ENCODE data around the gene ZFP37. TPM values are rescaled to one million over a fixed set of nuclear protein-coding genes. Genes with fewer than 3 reads are reported as not detected.

Gene ZFP37
- total RNA-seq, 2 experiments from 2014 or later = 0.45 to 0.52 TPM

DNA sequence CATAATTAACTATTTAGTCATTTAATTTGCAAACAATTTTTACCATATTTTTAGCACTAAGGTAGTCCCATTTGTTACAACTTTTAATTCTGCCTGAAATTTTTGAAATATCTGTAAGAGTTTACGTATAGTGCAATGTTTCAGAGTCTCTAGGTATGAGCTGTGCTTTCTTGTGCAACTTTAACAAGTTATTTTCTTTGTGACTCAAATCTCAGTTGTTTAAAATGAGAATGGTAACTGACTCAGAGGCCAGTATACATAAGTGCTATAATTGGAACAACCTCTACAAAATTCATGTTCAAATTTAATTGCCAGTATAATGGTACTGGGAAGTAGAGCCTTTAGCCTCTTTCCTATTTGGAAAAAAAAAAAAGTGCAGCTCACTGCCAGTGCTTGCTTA, 30.3 kb downstream of the ZFP37 start:
- Mint-ChIP-seq H3K27me3 (no peaks in the 10 kb centered on the region), H3K36me3 (ENCODE audit: low read depth) (no peaks in the 10 kb centered on the region), H3K27ac (no peak overlapping the region), H3K4me3 (no peak overlapping the region), H3K9me3 (peaks cover 33% of the 10 kb centered on the region), H3K4me1 (no peaks in the 10 kb centered on the region)
- DNase-seq = no peak
- ChIA-PET POLR2A (no interaction called here), CTCF (no interaction called here)

DNA sequence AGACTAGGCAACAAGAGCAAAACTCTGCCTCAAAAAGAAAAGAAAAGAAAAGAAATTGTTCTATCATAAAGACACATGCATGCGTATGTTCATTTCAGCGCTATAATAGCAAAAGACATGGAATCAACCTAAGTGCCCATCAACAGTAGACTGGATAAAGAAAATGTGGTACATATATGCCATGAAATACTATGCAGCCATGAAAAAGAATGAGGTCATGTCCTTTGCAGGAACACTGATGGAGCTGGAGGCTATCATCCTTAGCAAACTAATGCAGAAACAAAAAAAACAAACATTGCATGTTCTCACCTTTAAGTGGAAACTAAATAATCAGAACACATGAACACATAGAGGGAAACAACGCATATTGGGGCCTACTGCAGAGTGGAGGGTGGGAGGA, 38.3 kb downstream of the ZFP37 start:
- H3K36me3 Mint-ChIP-seq (ENCODE audit: low read depth) = no peaks in the 10 kb centered on the region
- CTCF ChIA-PET = interaction anchor here (1.0 kb wide), 1 partner anchor 20 kb away, joined by 3 read pairs; no protein-coding TSS in a partner anchor

GRCh38 chr9:113012492-113012891, 44.0 kb downstream of the ZFP37 start:
- Mint-ChIP-seq H3K4me3 (no peak overlapping the region), H3K4me1 (peaks cover 4% of the 10 kb centered on the region), H3K36me3 (ENCODE audit: low read depth) (peaks cover 5% of the 10 kb centered on the region), H3K27ac (no peak overlapping the region), H3K27me3 (peaks cover 8% of the 10 kb centered on the region), H3K9me3 (peaks cover 35% of the 10 kb centered on the region)
- POLR2A ChIA-PET = interaction anchor here (0.6 kb wide), 1 partner anchor 611 kb away, joined by 4 read pairs; no protein-coding TSS in a partner anchor
- DNase-seq = no peak
- CTCF ChIA-PET = interaction anchor here (1.3 kb wide), 1 partner anchor 21 kb away, joined by 3 read pairs; no protein-coding TSS in a partner anchor

More for the DNA sequence above, 38.3 kb downstream of the ZFP37 start:
- Mint-ChIP-seq H3K4me1 (no peaks in the 10 kb centered on the region), H3K9me3 (peaks cover 47% of the 10 kb centered on the region), H3K4me3 (no peak overlapping the region), H3K27me3 (peaks cover 4% of the 10 kb centered on the region), H3K27ac (no peak overlapping the region)
- POLR2A ChIA-PET = no interaction called here
- DNase-seq = no peak

DNA sequence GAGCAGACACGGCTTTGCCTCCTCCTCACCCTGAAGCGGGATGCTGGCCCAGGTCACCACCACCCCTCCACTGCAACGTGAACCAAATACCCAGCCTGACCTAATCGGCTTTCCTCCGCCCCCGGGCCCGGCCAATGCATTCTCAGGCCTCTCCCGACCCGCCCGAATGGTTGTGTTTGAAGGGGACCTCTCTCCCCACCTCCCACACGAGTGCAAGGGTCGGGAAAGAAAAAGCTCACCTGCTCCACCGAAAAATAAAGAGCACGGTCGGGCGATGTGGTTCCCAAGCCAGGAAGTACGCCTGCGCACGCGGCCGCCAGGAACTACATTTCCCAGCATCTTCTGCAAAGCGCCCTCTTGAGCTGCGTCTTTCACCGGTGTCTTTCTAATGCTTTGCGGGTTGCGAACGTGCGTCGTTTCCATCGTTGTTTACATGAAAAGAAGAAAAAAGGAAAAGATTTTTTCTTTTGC, 44.6 kb downstream of the ZFP37 start, which contains the start of gene ZNF883:
TSS of gene ZNF883 (minus strand) at position 282 of the 471 bp plus-strand sequence.
- peak; percentile 20 for DNase-seq
- Mint-ChIP-seq H3K4me3 (peak within 1 kb of the TSS; percentile 47), H3K27me3 (peaks cover 8% of the 10 kb centered on the region), H3K27ac (peak within 1 kb of the TSS; percentile 64), H3K4me1 (peaks cover 4% of the 10 kb centered on the region), H3K9me3 (peaks cover 33% of the 10 kb centered on the region), H3K36me3 (ENCODE audit: low read depth) (peaks cover 5% of the 10 kb centered on the region)
- POLR2A ChIA-PET = no interaction called here
- CTCF ChIA-PET = interaction anchor here (1.3 kb wide), 1 partner anchor 20 kb away, joined by 3 read pairs; no protein-coding TSS in a partner anchor

- CTCF ChIA-PET = no interaction called here
- Mint-ChIP-seq H3K27ac (no peak overlapping the region), H3K4me1 (no peaks in the 10 kb centered on the region), H3K27me3 (no peaks in the 10 kb centered on the region), H3K4me3 (no peak overlapping the region), H3K36me3 (ENCODE audit: low read depth) (peaks cover 3% of the 10 kb centered on the region), H3K9me3 (peaks cover 37% of the 10 kb centered on the region)
- DNase-seq = no peak
- POLR2A ChIA-PET = no interaction called here
These were observed 50.7 kb downstream of the ZFP37 start for GRCh38 chr9:113005777-113006176.

- CTCF ChIA-PET = no interaction called here
- no peak for DNase-seq
- H3K27ac Mint-ChIP-seq = no peak overlapping the region
- no peak overlapping the region for H3K4me3 Mint-ChIP-seq
- peaks cover 54% of the 10 kb centered on the region for H3K9me3 Mint-ChIP-seq
- no peaks in the 10 kb centered on the region for H3K4me1 Mint-ChIP-seq
- no peaks in the 10 kb centered on the region for H3K27me3 Mint-ChIP-seq
- peaks cover 11% of the 10 kb centered on the region for H3K36me3 Mint-ChIP-seq (ENCODE audit: low read depth)
- POLR2A ChIA-PET = no interaction called here
These were observed 59.1 kb downstream of the ZFP37 start for GRCh38 chr9:112997236-112997941.

Other genes starting within 250 kb of the ZFP37 start
- not detected for gene SLC46A2, start 165.8 kb downstream of the ZFP37 start, total RNA-seq
- under 1 TPM; 0.35 to 0.42 TPM for gene ZNF883, start 44.5 kb downstream of the ZFP37 start, total RNA-seq
- gene SLC31A2, start 94.3 kb upstream of the ZFP37 start, total RNA-seq = 1 to 10 TPM; 2.5 to 3.0 TPM
- gene FKBP15, start 164.6 kb upstream of the ZFP37 start, total RNA-seq = 10 to 100 TPM; 33.6 to 39.3 TPM
- 10 to 100 TPM in 1 of 2 experiments, 1 to 10 TPM in 1; 9.2 to 10.4 TPM for gene SLC31A1, start 164.8 kb upstream of the ZFP37 start, total RNA-seq
- 10 to 100 TPM; 28.8 to 31.0 TPM for gene CDC26, start 218.8 kb upstream of the ZFP37 start, total RNA-seq
- gene PRPF4, start 218.9 kb upstream of the ZFP37 start, total RNA-seq = 10 to 100 TPM; 30.6 to 32.4 TPM
- not detected for gene RNF183, start 246.7 kb upstream of the ZFP37 start, total RNA-seq